Activated T-helper 1 cell treated with Interleukin-2 at 50 U/mL for 16 hours (primary cell): Measurements from ENCODE around the gene ARHGAP18.

Source experiments
- DNase-seq: peaks from one replicate; pipeline ENCODE4 v3.0.0-alpha.2; 2020; ENCODE audit warnings: low read depth

Gene ARHGAP18

GRCh38 chr6:129667621-129668020, 42.4 kb downstream of the ARHGAP18 start:
- no peak for DNase-seq

DNA sequence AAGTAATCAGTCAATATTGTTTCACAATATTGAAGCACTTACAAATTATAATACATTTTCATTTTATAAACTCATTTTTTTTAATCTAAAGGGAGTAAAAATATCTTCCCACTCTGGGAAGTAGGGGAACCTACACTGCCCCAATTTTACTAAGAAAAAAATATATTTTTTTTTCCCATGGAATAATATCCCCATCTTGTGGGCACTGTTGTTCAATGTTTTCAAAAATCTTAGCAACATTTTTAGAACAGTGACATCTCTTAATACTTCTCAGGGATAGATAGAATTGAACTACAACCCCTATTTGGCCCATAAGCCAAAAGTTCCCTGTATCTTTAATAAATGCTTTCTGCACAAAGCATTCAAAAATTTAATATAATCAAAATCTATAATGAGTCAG, 42.9 kb downstream of the ARHGAP18 start:
- no peak for DNase-seq

- no peak for DNase-seq
These were observed 44.4 kb downstream of the ARHGAP18 start for GRCh38 chr6:129665555-129665954.

DNA sequence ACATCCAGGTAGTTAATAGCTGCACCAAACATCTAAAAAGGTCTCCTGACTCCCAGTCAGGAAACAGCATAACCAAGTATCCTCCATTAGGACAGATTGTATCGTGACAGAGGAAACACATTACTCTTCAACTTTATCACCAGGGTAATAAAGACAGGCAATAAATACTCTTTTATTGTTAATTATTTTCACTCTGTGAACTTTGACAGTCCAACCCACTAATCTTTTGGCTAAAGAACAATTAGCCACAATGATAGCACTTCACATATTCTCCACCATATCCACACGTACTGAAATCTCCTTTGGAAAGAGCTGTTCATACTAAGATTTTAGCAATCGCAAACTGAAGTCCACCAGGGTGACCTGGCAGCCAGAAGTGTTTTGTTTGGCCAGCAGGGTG, 46.4 kb downstream of the ARHGAP18 start:
- no peak for DNase-seq

GRCh38 chr6:129662980-129663431, 47.0 kb downstream of the ARHGAP18 start:
- no peak for DNase-seq

- DNase-seq: no peak
These were observed 47.6 kb downstream of the ARHGAP18 start for GRCh38 chr6:129662406-129662766.

GRCh38 chr6:129661536-129662405, 48.2 kb downstream of the ARHGAP18 start:
- no peak for DNase-seq

DNA sequence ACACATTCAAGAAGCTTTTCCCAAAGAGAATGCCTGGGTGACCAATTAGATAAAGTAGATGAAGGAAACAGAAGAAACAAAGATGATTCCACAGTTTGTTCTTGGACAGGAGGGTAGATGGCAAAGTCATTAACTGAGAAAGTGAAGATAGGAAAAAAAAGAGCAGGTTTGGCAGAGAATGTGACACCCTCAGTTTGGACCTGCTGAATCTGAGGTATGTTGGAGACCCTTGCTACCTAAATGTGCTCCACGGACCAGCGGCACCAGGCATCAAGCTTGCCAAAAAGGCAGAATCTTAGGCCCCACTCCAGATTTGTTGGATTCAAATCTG, 49.7 kb downstream of the ARHGAP18 start:
- DNase-seq: no peak

GRCh38 chr6:129659590-129660345, 50.2 kb downstream of the ARHGAP18 start:
- no peak for DNase-seq

GRCh38 chr6:129659167-129659566, 50.8 kb downstream of the ARHGAP18 start:
- no peak for DNase-seq

GRCh38 chr6:129657483-129657882, 52.5 kb downstream of the ARHGAP18 start:
- DNase-seq: no peak

- DNase-seq: no peak
These were observed 54.6 kb downstream of the ARHGAP18 start for GRCh38 chr6:129655334-129655733.

- DNase-seq: no peak
These were observed 56.2 kb downstream of the ARHGAP18 start for GRCh38 chr6:129653746-129654145.

DNA sequence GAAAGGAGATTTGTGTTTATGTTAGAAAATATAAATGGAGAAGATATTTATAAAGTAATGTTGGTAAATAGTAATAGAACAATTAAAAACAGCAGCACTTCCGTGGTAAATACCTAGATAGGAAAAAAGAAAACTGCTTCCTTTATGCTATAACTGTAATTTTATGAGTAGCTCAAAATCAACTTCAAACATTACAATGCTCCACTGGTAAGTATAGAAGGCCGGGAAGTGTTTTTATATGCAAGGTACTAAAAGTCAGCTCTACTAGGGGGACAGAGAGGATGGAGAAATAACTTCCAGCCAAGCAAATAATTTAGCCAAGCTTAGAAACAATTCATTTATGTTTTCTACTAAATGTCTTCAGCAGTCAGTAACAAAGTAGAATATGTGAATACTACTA, 56.7 kb downstream of the ARHGAP18 start:
- no peak for DNase-seq

GRCh38 chr6:129651291-129651691, 58.7 kb downstream of the ARHGAP18 start:
- no peak for DNase-seq

DNA sequence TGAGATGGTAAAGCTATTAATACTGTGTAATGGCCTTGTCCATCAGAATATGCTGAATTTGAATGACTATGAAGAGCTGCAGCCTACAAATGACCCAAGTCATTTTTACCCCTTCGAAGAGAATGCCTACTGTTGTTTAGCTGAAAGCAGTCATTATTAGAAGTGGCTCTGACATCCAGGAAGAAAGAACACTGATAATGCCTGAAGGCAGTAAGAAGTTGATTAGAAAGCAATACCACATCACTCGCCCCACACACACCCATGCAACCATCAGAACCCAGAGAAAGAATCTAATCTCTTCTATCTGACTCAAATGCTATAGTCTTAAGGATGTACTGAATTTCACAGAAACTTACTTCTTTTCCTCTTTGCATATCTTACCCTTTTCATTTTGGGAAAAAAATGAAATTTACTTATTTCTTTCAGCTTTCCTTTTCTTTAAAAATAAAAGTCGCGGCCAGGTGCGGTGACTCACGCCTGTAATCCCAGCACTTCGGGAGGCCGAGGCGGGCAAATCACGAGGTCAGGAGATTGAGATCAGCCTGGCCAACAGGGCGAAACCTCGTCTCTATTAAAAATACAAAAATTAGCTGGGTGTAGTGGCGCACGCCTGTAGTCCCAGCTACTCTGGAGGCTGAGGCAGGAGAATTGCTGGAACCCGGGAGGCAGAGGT, 61.0 kb downstream of the ARHGAP18 start:
- no peak for DNase-seq

GRCh38 chr6:129647044-129647443, 62.9 kb downstream of the ARHGAP18 start:
- no peak for DNase-seq

- DNase-seq: no peak
These were observed 63.3 kb downstream of the ARHGAP18 start for GRCh38 chr6:129646642-129647041.

GRCh38 chr6:129645830-129646579, 64.0 kb downstream of the ARHGAP18 start:
- DNase-seq: no peak

DNA sequence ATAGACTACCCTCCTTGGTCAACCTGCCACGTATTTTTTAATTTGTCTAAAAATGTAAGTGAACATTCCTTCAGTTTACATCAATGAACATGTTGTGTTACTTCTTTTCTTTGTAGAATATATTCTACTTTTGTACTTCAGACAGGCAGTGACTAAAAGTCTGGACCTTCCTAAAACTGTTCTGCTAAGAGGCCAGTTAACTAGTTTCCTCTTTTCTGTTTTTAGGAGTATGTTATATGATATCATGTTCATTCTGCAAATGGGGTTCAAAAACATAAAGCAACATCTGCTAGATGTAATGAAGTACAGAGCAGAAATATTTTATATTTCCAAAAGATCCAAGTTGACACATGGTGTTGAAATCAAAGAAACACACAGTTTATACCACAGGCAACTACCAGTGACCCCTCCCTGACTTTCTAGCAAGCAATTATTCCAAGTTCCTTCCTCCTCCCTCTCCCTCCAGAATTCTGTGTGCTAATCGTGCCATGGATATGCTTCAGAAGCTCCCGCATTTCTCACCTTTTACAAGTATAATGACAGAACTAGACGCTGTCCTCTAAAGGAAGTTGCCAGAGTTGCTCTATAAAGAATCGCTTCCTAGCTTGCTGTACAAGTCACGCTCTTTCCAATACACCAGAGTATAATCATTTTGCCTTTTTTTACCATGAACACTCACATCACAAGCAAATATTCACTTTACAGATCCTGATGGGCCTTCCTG, 64.7 kb downstream of the ARHGAP18 start:
- no peak for DNase-seq

- DNase-seq: no peak
These were observed 65.4 kb downstream of the ARHGAP18 start for GRCh38 chr6:129644567-129645015.
